HG03469 (cell line): ENCODE data around the gene SIN3B.
"Not testable (repeated sequence)": the region's sequence is repeated elsewhere in the genome, so short reads cannot be mapped to it uniquely, and the experiment has no call there.

Experiments
- ATAC-seq: cut with Tn5 transposase; IDR thresholded peaks from one replicate; pipeline ENCODE4 v1.9.1; 2021; ENCODE audit warnings: mild to moderate bottlenecking, moderate library complexity, moderate number of reproducible peaks; ENCODE audit not compliant: unreplicated experiment

The SIN3B gene

GRCh38 chr19:16829010-16829821, at the start of gene SIN3B:
Gene SIN3B (plus strand): TSS chr19:16829398. CDS start chr19:16829421, 23 bp downstream.
- ATAC-seq = no peak

- ATAC-seq = no peak
These were observed 49.5 kb upstream of the SIN3B start for GRCh38 chr19:16779539-16780163.

- ATAC-seq = no peak
These were observed 46.5 kb upstream of the SIN3B start for GRCh38 chr19:16782719-16783118.

GRCh38 chr19:16788479-16788878, 40.7 kb upstream of the SIN3B start:
- no peak for ATAC-seq

- no peak for ATAC-seq
These were observed 40.0 kb upstream of the SIN3B start for GRCh38 chr19:16789238-16789637.

DNA sequence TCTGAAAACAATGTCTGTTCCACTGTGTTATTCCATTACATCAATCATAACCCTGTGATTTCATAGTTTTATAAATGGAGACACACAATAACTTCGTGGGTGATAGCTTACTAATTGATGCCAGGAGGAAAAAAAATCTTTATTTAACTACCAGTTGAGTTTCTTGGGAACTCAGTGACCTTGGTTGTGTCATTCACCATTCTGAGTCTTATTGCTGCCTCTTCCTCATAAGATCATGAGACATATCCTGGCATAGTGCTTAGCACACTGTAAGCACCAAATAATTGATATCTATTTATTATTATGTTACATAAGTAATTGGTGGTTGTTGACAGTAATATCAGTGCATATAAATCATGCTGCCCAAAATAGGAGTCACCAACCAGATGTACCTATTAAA, 39.1 kb upstream of the SIN3B start:
- no peak for ATAC-seq

GRCh38 chr19:16791942-16792341, 37.3 kb upstream of the SIN3B start:
- ATAC-seq = no peak

DNA sequence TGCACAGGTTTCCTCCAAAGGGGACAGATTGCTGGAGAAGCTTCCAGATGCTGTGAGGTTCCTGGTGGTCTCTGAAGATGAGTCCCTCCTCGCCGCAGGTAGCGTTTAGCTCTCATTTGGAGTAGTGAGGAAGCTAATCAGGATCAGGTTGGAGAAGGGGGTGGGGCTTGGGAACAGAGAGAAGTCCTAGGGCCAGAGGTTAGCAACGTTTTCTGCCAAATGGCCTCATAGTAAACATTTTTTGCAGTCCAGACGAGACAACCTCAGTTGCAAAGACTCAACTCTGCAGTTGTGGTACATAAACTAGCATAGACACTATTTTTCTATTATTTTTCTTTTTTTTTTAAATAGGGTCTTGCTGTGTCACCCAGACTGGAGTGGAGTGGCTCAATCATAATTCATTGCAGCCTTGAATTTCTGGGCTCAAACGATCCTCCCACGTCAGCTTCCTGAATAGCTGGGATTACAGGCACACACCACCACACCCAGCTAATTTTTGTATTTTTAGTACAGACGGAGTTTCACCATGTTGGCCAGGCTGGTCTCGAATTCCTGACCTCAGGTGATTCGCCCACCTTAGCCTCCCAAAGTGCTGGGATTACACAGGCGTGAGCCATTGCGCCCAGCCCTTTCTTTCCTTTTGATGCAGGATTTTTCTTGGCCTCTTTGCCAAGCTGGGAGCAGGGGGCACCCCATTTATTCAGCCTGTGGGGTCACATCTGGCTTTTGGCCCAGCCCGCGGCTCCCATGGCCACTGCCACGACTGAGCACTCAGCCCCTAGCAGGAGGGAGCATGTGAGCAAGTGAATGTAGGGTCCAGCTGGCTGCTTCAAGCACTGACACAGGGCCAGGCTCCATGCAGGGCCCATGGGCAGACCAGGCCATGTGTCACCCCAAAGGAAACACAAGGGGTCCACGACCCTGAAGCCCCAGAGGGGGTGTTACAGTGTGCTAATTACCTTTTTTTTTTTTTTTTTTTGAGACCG, 34.4 kb upstream of the SIN3B start:
- ATAC-seq = no peak

DNA sequence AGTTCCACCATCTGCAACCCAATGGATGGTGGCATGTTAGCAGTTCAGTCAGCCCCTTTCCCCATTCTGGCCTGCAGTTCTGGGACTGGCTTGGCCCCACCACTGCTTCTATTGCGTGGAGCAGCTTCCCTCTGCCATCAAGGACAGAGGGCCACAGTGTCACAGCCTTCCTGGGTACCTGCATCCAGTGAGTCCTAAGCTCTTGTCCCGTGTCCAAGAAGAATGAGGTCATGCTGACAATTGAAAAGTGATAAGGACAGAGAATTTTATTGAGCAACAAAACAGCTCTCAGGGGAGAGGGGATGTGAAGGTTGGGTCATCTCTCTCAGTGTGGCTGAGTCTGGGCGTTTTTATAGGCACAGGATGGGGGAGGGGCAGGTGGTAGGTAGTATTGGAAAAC, 33.5 kb upstream of the SIN3B start:
- no peak for ATAC-seq

GRCh38 chr19:16797876-16798275, 31.3 kb upstream of the SIN3B start:
- no peak for ATAC-seq

DNA sequence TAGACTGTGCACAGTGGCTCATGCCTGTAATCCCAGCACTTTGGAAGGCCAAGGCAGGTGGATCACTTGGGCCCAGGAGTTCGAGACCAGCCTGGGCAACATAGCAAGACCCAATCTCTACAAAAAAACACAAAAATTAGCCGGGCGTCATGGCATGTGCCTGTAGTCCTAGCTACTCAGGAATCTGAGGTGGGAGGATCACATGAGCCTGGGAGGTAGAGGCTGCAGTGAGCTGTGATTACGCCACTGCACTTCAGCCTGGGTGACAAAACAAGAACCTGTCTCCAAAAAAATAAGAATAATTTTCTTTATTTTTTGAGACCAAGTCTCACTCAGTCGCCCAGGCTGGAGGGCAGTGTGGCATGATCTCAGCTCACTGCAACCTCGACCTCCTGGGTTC, 30.9 kb upstream of the SIN3B start:
- not testable (repeated sequence) for ATAC-seq

DNA sequence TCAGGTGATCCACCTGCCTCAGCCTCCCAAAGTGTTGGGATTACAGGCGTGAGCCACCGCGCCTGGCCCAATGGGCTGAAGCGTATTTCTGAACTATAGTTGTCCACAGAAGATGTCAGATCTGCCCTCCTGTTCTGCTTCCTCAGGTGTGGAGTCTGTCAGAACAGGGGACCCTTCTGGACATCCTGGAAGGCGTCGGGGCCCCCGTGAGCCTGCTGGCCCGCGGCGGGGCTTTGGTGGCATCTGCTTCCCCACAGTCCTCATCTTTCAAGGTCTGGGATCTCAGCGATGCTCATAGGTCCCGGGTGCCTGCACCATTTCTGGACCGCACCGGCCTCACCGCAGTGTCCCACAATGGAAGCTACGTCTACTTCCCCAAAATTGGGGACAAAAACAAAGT, 29.5 kb upstream of the SIN3B start:
- ATAC-seq = no peak

GRCh38 chr19:16801600-16802013, 27.6 kb upstream of the SIN3B start:
- no peak for ATAC-seq

DNA sequence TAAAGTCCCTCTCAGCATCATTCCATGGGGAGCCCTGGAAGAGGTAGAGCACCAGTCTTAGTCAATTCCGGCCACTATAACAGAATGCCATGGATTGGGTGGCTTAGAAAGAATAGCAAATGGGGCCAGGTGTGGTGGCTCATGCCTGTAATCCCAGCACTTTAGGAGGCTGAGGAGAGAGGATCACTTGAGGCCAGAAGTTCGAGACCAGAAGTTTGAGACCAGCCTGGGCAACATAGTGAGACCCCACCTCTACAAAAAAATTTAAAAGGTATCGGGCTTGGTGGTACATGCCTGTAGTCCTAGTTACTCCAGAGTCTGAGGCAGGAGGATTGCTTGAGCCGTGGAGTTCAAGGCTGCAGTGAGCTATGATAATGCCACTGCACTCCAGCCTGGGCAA, 25.0 kb upstream of the SIN3B start:
- ATAC-seq = no peak

DNA sequence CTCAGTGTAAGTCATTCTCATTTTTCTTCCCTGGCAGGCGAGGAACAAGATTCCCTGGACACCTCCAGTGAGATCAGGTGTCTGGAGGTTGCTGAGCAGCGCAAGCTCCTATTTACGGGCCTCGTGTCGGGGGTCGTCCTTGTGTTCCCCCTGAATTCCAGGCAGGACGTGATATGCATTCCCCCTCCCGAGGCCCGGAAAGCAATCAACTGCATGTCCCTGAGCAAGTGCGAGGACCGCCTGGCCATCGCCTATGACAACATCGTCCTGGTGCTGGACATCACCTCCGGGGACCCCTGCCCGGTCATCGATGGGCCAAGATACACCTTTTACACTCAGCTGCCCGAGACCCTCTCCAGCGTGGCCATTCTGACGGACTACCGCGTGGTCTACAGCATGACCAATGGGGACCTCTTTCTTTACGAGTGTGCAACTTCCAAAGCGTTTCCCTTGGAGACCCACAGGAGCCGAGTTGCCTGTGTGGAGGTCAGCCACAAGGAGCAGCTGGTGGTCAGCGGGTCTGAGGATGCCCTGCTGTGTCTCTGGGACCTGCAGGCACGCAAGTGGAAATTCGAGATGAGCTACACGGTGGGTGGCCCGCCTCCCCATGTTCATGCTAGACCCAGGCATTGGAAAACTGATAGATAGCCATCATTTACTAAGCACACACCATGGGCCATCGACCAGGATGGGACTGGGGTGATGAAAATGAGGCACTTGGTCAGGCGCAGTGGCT, 21.5 kb upstream of the SIN3B start:
- no peak for ATAC-seq

- no peak for ATAC-seq
These were observed 14.6 kb upstream of the SIN3B start for GRCh38 chr19:16814526-16815100.

DNA sequence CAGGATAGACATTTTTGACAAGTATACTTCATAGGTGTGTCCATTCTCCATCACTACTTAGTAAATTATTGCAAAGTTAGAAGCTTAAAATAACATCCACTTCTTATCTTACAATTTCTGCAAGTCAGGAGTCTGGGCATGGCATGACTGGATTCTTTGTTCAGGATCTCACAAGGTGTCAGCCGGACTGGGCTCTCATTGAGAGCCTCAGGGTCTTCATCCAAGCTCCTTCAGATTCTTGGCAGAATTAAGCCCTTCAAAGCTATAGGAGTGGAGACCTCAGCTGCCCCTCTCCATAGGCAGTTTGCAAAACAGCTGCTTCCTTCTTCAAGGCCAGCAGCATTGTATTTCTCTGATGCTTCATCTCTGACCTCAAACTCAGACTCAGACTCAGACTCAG, 9.1 kb upstream of the SIN3B start:
- ATAC-seq = no peak

GRCh38 chr19:16821081-16821480, 8.1 kb upstream of the SIN3B start:
- no peak for ATAC-seq

- no peak for ATAC-seq
These were observed 6.5 kb upstream of the SIN3B start for GRCh38 chr19:16822648-16823047.

DNA sequence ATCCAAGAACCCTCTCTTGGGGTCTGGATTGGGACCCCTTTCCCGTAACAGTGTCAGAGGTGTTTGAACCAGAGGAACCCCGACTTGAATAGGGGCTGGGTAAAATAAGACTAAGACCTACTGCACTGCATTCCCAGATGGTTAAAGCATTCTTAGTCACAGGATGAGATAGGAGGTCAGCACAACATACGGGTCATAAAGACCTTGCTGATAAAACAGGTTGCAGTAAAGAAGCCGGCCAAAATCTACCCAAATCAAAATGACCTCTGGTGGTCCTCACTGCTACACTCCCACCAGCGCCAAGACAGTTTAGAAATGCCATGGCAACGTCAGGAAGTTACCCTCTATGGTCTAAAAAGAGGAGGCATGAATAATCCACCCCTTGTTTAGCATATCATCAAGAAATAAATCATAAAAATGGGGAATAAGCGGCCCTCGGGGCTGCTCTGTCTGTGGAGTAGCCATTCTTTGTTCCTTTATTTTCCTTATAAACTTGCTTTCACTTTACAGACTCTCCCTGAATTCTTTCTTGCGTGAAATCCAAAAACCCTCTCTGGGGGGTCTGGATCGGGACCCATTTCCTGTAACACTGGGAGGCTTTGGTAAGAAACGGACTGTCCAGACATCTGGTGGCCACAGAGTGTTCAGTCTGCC, 4.4 kb upstream of the SIN3B start:
- ATAC-seq = no peak
